ENCODE results near the gene KRT33B. TPM values are rescaled to one million over a fixed set of nuclear protein-coding genes. Genes with fewer than 3 reads are reported as not detected.

Gene KRT33B
- total and polyA plus RNA-seq, 2 experiments from 2014 or later = 0.35 TPM; not detected in 1

- TF ChIP-seq EZH2phosphoT487 (IDR thresholded peaks at IDR 0.05; ENCODE audit: low read depth, severe bottlenecking, unreplicated experiment) = no peak
- TF ChIP-seq EZH2 (IDR thresholded peaks at IDR 0.05; ENCODE audit: borderline replicate concordance) = no peak
- TF ChIP-seq CTCF (IDR thresholded peaks at IDR 0.05; ENCODE audit: poor library complexity) = no peak
- whole genome bisulfite sequencing (ENCODE audit: low lambda C conversion rate, missing lambda C conversion rate) = 93% methylated on average over 10 of the region's 10 CpGs
- no peaks in the 10 kb centered on the region for H3K79me2 ChIP-seq
- H3K4me1 ChIP-seq (ENCODE audit: insufficient read depth) = no peaks in the 10 kb centered on the region
- H3K27ac ChIP-seq = no peak overlapping the region
- H3K4me3 ChIP-seq = no peak overlapping the region
- no peak overlapping the region for H2AFZ ChIP-seq
- no peaks in the 10 kb centered on the region for H3K36me3 ChIP-seq (replicated peaks; ENCODE audit: insufficient read depth, low read depth)
- H4K20me1 ChIP-seq (ENCODE audit: insufficient read depth, poor library complexity, severe bottlenecking) = no peaks in the 10 kb centered on the region
- H3K9me2 ChIP-seq (replicated peaks; ENCODE audit: insufficient read depth) = no peaks in the 10 kb centered on the region
- no peak overlapping the region for H3K4me2 ChIP-seq
- H3K9me3 ChIP-seq (ENCODE audit: low read depth) = no peaks in the 10 kb centered on the region
- H3K27me3 ChIP-seq = no peaks in the 10 kb centered on the region
- no peak for DNase-seq (ENCODE audit: low spot score)
Measured at GRCh38 chr17:41394254-41394996, 24.8 kb upstream of the KRT33B start.

GRCh38 chr17:41393826-41394225 lies 24.2 kb upstream of the KRT33B start:
- no peak overlapping the region for H3K27ac ChIP-seq
- WGBS (ENCODE audit: low lambda C conversion rate, missing lambda C conversion rate) = 94% methylated on average over 10 of the region's 10 CpGs
- no peak for DNase-seq (ENCODE audit: low spot score)
- H3K4me1 ChIP-seq (ENCODE audit: insufficient read depth) = no peaks in the 10 kb centered on the region
- no peaks in the 10 kb centered on the region for H3K9me3 ChIP-seq (ENCODE audit: low read depth)
- H3K79me2 ChIP-seq = no peaks in the 10 kb centered on the region
- H3K9me2 ChIP-seq (replicated peaks; ENCODE audit: insufficient read depth) = no peaks in the 10 kb centered on the region
- no peak overlapping the region for H3K4me2 ChIP-seq
- no peak overlapping the region for H3K4me3 ChIP-seq
- no peaks in the 10 kb centered on the region for H3K27me3 ChIP-seq
- H4K20me1 ChIP-seq (ENCODE audit: insufficient read depth, poor library complexity, severe bottlenecking) = no peaks in the 10 kb centered on the region
- H2AFZ ChIP-seq = no peak overlapping the region
- TF ChIP-seq EZH2phosphoT487 (IDR thresholded peaks at IDR 0.05; ENCODE audit: low read depth, severe bottlenecking, unreplicated experiment) = no peak
- no peak for TF ChIP-seq CTCF (IDR thresholded peaks at IDR 0.05; ENCODE audit: poor library complexity)
- no peak for TF ChIP-seq EZH2 (IDR thresholded peaks at IDR 0.05; ENCODE audit: borderline replicate concordance)
- H3K36me3 ChIP-seq (replicated peaks; ENCODE audit: insufficient read depth, low read depth) = no peaks in the 10 kb centered on the region

GRCh38 chr17:41393294-41393693 lies 23.7 kb upstream of the KRT33B start:
- H3K4me1 ChIP-seq (ENCODE audit: insufficient read depth) = no peaks in the 10 kb centered on the region
- no peak for TF ChIP-seq EZH2phosphoT487 (IDR thresholded peaks at IDR 0.05; ENCODE audit: low read depth, severe bottlenecking, unreplicated experiment)
- TF ChIP-seq CTCF (IDR thresholded peaks at IDR 0.05; ENCODE audit: poor library complexity) = no peak
- no peak for TF ChIP-seq EZH2 (IDR thresholded peaks at IDR 0.05; ENCODE audit: borderline replicate concordance)
- H3K4me3 ChIP-seq = no peak overlapping the region
- H3K79me2 ChIP-seq = no peaks in the 10 kb centered on the region
- no peak overlapping the region for H2AFZ ChIP-seq
- H3K4me2 ChIP-seq = no peak overlapping the region
- DNase-seq (ENCODE audit: low spot score) = no peak
- H3K36me3 ChIP-seq (replicated peaks; ENCODE audit: insufficient read depth, low read depth) = no peaks in the 10 kb centered on the region
- H3K9me2 ChIP-seq (replicated peaks; ENCODE audit: insufficient read depth) = no peaks in the 10 kb centered on the region
- H3K27me3 ChIP-seq = no peaks in the 10 kb centered on the region
- H3K27ac ChIP-seq = no peak overlapping the region
- H3K9me3 ChIP-seq (ENCODE audit: low read depth) = no peaks in the 10 kb centered on the region
- WGBS (ENCODE audit: low lambda C conversion rate, missing lambda C conversion rate) = 73% methylated on average over 5 of the region's 5 CpGs
- no peaks in the 10 kb centered on the region for H4K20me1 ChIP-seq (ENCODE audit: insufficient read depth, poor library complexity, severe bottlenecking)

All from hepatocyte (in vitro differentiated cells).